Transverse colon (tissue), 3 donors: Measurements from ENCODE around the gene RGS9.

ENCODE experiments used
- CTCF ChIP-seq, 5 experiments: fragments of 200-600 bp in 3 of 5; fragments of 450-650 bp in 2 of 5; sonication (generic) in 3 of 5; IDR thresholded peaks; 1 replicate in 2 of 5; 2 replicates in 3 of 5; pipeline ENCODE4 v1.5.1; 2016 to 2017; ENCODE audit warnings: antibody characterized with exemption in 5 of 5, inconsistent platforms in 3 of 5, mild to moderate bottlenecking in 2 of 5, moderate library complexity in 1 of 5
- POLR2A ChIP-seq: fragments of 450-650 bp; IDR thresholded peaks from one replicate; pipeline ENCODE4 v1.6.1; 2016; ENCODE audit warnings: antibody characterized with exemption, mild to moderate bottlenecking, moderate library complexity

- TF ChIP-seq CTCF (IDR thresholded peaks at IDR 0.05) (no peak), POLR2A (no peak)
Measured at GRCh38 chr17:65204001-65204400, 66.8 kb downstream of the RGS9 start.
